GM19463 (cell line): ENCODE measurements around the gene PRKACG.

Experiments used
- ATAC-seq: cut with Tn5 transposase; IDR thresholded peaks from one replicate; pipeline ENCODE4 v1.9.1; 2021; ENCODE audit warnings: mild to moderate bottlenecking, moderate library complexity; ENCODE audit not compliant: unreplicated experiment

Gene PRKACG

DNA sequence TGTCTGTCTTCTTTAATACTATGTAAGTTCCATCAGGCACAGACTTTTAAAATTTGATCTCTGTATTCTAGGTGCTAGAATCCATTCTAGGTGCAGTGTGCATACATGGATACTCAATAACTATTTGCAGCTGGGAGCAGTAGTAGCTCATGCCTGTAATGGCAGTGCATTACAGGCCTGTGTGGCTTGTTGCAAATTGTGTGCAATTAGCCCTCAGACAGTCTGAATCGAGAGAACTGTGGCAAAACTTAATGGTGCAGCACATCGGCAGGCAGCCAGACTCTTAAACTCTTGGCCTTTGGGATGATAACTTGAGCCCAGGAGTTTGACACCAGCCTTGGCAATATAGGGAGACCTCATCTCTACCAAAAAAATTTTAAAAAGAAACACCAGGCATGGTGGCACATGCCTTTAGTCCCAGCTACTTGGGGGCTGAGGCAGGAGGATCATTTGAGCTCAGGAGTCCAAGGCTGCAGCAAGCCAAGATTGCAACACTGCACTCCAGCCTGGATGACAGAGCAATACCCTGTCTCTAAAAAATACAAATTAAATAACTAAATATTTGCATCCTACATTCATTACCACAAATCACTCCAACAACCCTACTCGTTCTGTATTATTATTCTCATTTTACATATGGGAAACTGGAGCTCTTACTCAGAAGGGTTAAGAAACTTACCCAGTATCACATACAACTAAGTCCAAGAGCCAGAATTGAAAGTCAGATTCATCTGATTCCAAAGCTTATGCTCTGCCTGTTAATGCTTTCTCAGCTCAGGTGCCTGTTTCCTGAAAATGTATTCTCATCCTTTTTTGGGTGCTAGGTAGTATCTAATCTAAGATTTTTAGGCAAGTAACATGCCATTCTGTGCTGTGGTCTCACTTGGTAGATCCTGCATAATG, 30.1 kb downstream of the PRKACG start:
- ATAC-seq = no peak

DNA sequence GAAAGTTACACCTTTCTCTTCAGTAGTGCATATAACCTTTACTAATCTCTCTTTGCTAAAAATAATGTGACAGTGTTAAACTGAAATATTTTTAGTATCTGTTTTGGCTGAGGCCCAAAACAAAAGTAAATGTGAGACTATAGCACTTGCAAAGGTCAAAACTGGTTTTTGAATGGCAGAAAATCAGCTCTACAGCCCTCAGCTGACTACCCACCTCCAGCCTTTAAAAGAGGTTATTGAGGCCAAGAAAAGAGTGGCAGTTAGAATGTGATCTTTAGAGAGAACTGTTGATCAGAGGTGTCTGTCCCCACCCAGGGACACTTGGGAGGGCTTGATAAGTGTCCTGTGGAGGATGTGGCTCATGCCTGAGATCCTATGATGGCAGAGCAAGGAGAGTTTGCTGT, 30.9 kb downstream of the PRKACG start:
- peak; percentile 23 for ATAC-seq

DNA sequence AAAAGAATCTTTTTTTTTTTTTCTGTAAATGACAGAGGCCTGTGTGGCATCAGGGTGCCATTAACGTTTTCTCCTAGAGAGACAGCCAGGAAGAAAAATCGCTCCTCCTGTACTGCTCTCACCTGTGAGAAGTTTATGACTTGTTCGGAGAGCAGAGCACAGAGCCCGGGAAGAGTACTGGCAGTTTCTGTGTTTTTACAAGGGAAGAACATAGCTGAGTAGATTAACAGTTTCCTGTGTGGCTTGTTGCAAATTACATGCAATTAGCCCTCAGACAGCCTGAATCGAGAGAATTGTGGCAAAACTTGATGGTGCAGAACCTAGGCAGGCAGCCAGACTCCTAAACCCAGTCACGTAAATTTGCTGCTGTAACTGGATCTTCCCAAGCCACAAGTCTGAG, 32.1 kb downstream of the PRKACG start:
- peak; percentile 41 for ATAC-seq

DNA sequence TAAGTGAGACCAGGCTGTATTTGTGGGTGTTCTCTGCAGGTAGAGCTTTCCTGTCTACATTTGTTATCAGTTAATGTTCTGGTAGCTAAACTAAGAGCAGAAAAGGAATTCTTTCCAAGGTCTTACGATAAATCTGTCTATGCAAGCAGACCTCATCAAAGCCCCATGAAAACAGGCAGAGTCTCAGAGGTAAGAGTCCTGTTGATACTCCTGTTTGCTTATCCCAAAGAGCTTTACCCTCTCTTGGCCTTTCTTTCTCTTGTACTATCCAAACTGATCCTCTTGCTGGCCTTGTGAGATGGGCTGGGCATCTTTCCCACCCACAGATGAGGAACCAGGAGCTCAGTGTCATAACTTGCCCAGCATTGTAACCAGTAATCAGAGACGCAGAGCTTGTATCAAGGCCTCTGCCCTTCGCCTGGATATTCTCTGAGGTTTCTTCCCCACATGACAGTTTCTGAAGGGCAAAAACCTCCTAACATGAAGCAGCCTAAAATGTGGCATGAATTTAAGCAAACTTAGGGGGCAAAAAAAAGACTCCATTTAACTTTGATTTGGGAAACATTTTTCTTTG, 33.5 kb downstream of the PRKACG start:
- ATAC-seq = no peak

DNA sequence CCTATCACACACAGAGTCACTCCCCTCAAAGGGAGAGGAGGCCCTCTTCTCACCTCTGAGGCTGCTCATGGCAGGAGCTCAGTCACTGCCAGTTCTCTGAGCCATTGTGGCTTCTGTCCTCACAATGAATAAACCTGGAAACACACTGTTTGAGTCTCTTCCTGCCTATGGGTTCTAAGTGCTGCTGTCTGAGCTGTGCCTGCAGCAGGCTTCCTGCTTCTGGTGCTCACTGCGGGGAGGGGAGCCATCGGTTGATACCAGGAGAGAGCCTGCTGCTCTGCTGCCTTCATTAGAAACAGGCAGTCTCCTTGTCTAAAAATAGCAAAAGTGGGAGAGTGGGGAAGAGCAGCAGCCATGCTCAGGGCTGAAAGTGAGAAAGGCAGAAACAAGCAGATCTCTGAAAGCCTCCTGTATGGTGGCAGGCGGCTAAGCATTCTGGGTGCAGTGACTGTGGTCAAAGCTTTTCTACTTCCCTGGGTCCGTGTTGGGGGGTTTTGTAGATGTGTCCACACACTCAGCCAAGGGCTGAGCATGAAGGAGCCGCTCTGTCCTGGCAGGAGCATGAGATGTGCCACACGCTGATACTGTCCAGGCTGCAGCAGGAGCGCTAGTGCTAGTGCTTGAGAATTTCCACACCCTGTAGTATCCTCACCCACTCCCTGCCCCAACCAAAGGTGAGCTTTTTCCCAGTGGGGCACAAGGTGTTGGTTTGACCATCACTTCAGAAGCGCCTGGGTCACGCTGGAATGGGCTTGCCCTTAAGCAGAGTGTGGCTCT, 34.2 kb downstream of the PRKACG start:
- ATAC-seq = no peak

DNA sequence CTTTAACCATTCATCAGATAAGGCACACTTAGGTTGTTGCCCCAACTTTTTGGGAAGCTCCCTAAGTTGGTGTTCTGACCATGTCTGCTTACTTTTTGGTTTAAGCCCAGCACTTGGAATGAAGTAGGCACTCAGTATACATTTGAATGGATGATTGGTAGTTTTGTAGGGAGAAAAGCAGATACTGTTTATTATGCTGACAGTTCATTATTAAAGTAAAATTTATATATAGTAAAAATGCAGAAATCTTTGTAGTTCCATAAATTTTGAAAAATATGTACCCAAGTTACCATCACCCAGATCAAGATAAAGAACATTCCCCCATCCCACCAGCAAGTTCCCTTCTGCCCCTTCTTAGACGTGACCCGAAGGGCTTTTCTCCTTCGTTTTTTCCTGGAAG, 35.4 kb downstream of the PRKACG start:
- ATAC-seq = no peak

DNA sequence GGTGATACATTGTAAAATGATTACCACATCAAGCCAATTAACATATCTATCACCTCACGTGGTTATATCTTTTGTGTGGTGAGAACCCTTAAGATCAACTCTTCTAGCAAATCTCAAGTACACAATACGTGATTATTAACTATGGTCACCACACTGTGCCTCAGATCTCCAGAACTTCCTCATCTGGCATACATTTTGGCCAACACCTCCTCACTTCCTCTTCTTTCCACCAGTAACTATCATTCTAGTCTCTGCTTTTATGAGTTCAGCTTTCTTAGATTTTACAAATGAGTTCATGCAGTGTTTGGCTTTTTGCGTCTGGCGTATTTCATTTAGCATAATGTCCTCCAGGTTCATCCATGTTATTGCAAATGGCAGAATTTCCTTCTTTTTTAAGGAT, 35.8 kb downstream of the PRKACG start:
- ATAC-seq = peak; percentile 15

DNA sequence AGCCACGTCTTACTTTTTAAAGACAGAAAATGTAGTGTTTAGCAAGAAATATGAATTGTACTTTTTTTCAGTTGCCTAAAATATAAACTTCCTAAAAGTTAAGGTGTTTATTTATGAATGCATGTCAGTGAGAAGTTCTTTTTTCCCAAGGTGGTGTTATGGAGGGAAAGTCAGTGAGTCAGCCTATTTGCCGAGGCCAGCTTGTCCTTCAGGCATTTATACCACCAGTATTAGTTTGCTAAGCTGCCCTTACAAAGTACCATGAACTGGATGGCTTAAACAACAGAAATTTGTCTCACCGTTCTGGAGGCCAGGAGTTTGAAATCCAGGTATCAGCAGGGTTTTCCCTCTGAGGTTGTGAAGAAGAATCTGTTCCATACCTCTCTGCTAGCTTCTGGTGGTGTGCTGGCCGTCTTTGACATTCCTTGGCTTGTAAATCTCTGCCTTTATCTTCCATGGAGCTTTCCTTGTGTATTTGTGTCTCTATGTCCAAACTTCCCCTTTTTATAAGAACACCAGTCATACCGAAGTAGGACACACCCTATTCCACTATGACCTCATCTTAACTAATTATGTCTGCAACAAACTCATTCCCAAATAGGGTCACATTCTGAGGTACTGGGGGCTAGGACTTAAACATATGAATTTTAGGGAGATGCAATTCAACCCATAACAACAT, 38.4 kb downstream of the PRKACG start:
- no peak for ATAC-seq

DNA sequence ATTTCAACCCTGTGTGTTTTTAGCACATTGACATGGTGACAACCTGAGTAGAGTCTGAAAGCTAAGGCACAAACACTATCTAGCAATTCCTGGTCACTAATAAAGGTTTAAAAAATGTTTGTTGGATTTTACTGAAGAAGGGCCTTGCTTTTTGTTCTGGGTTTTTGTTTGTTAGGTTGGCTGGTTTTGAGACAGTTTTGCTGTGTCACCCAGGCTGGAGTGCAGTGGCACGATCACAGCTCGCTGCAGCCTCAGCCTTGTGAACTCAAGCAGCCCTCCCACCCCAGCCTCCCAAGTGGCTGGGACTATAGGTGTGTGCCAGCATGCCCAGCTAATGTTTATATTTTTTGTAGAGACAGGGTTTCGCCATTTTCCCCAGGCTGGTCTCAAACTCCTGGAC, 39.0 kb downstream of the PRKACG start:
- no peak for ATAC-seq

DNA sequence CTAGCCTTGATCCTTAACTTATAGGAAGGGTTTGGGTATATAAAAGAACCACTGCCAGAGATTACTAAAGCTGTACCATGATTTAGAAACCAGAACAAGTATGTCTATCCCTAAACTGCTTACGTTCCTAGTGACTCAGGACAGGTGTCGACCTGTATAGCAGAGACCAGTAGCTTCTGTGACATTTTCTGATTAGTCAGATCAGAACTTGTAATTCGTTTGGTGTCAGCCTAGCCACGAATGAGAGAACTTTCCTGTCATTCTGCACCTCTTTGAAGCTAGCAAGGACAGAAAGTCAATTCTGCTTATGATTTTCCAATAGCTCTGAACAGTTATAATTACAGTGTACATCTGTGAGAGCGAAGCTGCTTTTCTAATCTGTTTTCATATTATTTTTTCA, 39.5 kb downstream of the PRKACG start:
- peak; percentile 82 for ATAC-seq

DNA sequence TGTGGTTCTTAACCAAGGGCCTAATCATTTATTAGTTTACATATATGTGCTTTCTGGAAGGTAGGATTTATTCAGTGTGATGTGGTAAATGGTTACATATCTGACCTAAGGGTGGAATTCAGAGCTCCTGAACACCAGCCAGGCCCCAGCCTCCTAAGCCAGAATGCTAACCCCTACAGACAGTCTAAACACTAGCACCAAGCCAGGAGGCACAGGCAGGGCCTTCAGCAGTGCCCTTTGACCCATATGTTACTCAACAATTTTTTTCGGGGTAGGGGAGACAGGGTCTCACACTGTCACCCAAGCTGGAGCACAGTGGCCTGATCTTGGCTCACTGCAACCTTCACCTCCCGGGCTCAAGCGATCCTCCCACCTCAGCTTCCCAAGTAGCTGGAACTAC, 40.3 kb downstream of the PRKACG start:
- ATAC-seq = no peak

DNA sequence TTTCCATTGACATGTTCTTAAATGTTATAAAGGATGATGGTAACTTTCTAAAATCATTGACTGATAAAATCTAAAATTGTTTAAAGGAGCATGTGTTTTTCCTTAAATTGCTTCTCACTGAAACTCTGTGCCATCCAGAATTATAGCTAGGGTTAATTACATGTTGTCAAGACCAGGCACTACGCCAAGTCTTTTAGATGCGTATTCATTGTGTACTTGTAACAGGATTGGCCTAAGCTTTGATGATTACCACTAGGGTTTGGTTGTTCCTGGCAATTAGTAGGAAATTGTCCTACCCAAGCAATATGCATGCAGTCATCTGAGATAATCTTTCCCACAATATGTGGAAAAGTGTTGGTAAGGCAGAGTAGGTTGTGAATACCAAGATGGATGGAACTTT, 43.8 kb downstream of the PRKACG start:
- no peak for ATAC-seq

DNA sequence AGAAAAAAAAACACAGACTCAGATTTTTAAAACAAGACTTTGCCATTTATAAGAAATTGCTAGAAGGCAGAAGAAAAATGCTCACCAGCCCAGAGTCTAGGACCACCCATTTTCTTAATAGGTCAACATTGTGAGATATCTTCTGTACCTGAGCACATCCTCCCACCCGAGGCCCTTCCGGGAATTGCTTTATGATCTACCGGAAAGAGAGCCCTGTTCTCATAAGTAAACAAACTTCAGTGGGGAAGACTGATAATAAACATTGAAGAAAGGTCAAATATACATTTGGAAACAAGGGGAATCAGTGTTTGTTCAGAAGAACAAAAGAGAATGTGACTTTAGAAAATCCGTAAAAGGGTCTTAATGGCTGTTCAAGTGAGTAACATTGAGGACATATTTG, 44.4 kb downstream of the PRKACG start:
- no peak for ATAC-seq

DNA sequence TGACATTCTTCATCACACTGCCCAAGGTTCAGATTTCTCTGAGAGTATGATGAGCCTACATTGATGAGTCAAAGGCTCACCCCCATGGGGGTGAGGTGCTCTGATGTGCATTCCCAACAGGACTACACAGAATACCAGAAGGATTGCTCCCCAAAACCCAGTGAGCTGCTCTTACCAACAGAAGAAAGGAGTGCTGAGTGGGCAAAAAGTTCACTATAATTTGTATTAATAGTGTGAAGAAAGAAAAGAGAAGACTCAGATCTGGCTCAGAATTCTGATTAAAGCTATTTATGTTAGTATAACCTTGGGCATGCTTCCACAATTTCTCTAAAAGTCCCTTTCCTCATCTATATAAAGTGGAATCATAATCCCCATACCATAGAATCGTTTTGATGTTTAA, 46.1 kb downstream of the PRKACG start:
- no peak for ATAC-seq

DNA sequence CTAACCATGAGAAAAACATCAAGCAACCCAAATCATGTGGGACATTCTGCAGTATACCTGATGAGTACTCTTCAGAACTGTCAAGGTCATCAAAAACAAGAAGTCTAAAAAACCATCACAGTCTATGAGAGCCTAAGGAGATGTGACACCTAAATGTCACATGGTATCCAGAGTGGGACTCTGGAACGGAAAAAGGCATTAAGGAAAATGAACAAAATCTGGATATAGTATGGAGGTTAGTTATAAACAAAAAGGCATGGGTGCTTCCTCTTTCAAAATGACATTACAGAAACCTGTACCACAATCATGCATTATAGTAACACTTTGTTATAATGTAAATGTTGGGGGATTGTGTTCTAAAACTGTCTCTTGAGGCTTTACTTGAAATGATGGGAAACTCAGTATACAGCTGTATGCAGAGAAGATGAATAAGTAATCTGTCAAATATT, 47.4 kb downstream of the PRKACG start:
- peak; percentile 82 for ATAC-seq

DNA sequence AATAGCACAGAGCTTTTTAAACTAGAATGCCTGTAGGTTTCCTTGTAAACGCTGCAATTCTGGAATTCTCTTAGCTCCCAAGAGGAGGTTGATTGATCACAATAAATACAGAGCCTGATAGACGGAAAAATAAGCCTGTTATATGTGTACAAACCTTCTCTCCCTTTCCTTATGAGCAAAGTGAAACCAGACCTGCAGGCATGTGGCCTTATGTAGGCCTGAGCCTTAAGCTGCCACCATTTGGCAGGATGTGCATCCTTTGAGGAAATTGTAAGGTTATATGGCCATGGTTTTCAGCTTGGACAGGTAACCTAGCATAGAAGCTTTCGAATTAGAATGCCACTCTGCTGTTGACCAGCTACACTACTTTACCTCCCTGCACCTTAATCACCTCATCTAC, 49.1 kb downstream of the PRKACG start:
- ATAC-seq = no peak

DNA sequence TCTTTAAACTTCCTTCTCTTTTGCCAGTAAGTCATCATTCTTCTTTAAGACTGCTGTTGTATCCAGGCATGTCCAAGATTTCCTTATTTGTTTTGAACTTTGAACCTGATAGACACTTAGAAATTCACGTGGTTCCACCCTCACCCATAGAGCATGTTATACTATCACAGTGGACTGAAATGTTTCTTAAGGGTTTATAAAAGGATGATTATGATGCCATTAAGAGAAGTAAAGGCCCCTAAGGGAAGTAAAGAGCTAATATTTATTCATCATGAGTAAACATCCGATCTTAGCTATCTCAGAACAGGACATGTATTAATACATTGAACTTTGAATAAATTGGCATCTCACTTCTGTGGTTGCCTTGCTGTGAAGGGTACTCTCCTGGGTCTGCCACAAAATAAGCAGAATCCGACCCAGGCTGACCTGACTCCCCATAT, 49.8 kb downstream of the PRKACG start:
- ATAC-seq = no peak

DNA sequence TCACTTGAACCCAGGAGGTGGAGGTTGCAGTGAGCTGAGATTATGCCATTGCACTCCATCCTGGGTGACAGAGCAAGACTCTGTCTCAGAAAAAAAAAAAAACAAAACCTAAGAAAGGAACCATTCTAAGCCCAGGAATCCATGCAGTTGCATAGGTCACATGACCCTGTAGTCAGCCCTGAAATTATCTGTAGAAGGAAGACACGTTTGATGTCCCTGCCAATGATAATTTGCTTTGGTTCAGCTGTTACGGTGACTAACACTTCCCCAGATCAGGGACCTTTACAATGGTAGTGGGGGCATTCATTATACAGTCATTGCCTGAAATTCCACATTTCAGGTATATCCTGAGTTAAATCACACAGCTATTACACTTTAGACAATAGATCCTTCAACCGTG, 50.5 kb downstream of the PRKACG start:
- no peak for ATAC-seq
